Astrocyte of the hippocampus (primary cell): ENCODE data around the gene SNED1.

ENCODE experiments used
- DNase-seq: peaks from one replicate; pipeline ENCODE4 v3.0.0; 2011; ENCODE audit warnings: low read depth, low spot score

Gene SNED1

DNA sequence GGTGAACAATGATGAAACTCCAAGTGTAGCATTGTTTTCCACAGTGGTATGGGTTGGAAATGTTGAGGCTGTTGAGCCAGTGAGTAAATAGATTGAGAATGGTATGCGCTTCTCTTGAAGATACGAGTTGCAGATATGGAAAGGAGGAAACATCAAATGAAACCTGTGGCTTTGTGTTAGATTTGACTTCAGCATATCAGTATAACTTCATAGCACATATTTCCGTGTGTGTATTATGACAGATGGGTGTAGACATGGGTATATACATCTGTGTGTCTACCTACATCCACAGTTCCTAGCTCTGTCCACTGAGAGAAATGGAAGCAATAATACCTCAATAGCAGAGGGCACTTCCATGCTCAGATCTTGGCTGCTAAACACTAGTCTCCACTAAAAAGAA is 8.0 kb downstream of the SNED1 start:
- DNase-seq = no peak

DNA sequence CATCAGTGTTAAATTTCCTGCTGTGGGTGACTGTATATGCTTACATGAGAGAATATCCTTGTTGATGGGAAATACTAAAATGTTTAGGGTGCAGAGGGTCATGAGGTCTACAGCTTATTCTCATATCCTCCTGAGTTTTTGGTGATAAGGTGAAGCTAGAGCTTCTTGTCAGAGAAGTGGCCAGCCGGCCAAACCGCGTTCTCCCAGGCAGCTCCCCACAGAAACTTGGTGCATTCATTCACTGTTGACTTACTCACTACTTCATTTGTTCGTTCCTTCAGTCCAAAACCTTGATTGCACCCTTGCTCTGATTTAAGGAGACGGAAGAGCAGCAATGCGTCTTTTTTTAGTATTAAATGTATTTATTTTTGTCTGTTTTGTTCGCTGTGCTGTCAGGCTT is 8.7 kb downstream of the SNED1 start:
- no peak for DNase-seq

DNA sequence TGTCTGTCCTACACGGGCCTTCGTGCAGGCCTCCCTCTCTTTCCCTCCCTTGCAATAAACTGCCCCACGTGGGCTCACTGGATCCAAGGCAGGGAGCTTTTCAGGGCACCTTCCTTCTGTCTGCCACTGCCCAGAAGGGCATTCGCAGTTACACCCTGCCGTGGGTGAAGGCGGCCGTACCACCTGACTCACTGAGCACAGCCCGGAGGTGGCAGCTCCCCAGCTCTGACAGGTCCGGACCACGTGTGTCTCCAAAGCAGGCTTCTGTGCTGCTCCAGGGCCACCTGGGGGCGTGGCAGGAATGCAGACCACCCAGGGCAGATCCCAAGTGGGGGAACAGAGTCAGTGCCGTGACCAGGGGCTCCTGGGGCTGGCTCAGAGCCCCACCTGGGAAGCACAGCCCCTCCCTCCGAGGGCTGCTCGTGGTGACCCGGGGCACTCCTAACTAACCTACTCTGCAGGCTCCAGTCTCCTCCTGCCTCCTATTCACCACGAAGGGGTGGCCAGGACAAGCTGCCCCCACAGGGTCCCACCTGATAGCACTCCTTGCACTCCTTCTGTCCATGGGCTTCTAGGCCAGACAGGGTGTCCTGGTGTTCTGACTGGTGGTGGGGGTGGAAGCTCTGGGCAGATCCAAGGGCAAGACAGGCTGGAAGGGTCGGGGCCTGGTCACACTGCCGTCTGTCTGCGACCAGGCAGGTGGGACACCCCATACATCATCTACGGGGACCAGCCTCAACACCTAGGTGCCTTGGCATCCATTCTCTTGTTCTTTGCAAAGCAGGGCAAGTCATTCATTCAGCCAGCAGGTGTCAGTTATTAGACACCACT is 9.7 kb downstream of the SNED1 start:
- DNase-seq = no peak

DNA sequence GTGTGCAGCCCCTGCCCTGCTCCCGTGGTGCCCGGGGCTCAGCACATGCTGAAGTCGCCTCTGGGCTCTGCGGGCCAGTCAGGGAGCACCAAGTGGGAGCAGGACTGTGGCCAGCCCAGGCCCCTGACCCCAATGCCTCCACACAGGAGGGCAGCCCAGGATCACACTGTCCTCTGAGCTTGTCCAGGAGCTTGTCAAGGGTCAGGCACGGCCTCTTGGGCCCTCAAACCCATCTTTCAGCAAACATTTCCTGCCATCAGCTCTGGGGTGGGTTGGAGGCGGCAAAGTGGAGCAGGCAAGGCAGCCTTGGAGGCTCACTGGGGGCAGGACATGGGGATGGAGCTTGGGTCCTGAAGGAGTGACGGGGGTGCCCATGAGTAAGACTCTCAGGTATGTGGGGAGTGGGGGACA is 10.3 kb downstream of the SNED1 start:
- DNase-seq = no peak

DNA sequence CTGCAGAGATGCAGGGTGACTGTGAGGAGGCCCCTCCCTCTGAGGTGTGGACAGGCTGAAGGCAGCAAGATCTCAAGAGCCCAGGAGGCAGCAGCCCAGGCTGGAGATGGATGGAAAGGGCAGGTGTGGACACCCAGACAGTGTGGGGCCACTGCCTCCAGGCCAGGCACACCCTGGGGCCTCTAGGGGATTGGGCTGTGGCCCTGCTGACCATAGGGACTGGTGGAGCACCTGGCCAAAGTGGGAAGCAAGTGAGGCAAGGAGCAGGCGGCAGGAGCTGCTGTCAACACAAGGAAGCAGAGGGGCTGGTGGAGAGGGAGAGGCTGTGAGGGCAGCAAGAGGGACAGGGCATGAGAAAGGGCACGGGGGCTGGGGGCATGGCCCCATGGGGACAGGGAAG is 10.8 kb downstream of the SNED1 start:
- DNase-seq = no peak

DNA sequence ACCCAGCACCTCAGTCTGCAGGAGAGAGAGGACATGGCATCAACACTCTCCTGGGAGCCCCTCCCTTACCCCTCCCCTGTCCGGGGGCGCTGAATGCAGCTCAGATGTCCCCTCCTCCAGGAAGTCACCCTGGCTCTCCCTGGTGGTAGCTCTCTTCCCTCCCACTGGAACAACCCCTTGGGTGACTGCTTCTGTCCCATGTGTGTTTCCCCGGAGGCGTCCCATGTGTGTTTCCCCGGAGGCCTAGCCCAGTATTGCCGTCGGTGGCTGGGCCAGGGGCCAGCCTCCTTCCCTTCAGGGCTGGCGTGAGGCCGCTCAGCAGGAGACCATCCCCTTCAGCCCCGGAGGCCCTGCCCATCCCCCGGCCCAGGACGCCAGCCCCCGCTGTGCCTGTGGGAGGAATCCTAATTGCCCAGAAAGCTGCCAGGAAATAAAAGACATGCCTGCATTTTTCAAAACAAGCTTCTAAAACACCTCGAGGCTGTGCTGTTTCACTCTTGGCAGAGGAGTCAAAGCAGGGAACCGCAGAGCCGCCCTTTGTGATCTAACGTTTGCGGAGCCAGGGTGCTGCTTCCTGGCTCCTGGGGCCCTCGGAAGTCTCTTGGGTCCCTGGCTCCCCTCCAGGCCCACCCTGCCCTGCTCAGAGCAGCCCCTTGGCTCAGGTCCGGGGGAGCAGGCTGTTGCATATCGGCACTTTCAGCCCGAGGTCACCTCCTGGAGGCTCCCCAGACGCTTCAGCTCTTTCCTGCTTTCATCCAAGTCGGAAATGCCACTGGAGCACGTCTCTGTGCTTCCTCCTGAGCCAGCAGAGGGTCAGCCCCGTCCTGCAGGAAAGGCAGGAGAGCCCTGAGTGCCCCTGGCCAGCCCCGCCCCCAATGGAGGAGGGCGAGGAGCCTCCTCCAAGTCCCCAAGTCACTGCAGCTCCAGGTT is 11.4 kb downstream of the SNED1 start:
- DNase-seq = peak; percentile 97

DNA sequence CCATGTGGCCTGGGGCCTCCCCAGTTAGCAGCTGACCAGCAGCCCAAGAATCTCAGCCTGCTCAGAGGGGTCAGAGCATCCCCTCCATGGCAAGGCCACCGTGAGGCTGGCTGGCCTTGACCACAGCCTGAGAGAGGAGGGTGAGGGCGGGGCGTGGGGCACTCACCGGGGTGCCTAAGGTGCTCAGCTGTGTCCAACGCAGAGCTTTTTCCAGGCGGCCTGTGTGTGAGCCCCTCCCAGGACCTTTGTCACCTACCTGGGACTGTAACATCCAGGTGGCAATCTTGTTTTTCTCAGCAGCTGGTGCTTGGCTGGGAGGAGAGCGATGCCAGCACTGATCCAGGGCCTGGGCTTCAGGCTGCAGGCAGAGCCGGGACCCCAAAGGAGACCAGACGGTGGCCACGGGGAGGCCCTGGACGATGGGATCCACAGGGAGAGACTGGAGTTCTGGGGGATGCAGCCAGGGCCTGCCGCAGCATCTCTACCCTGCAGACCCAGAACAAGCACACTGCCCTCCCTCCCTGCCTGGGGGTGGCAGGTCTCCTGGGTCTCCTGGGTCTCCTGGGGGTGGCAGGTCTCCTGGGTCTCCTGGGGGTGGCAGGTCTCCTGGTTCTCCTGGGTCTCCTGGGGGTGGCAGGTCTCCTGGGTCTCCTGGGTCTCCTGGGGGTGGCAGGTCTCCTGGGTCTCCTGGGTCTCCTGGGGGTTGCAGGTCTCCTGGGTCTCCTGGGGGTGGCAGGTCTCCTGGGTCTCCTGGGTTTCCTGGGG is 12.3 kb downstream of the SNED1 start:
- DNase-seq = no peak

DNA sequence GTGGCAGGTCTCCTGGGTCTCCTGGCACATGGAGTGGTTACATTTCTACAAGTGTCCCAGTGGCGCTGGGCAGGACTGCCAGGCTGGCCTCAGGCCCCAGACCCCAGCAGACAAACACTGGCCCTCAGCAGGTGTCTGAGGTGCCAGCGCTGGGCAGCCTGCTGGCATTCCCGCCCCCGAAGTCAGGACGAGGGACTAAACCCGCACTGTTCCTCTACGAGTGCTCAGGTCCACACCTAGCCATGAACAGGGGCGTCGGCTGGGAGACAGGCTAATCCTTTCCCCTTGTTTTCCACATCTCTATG is 12.8 kb downstream of the SNED1 start:
- no peak for DNase-seq

DNA sequence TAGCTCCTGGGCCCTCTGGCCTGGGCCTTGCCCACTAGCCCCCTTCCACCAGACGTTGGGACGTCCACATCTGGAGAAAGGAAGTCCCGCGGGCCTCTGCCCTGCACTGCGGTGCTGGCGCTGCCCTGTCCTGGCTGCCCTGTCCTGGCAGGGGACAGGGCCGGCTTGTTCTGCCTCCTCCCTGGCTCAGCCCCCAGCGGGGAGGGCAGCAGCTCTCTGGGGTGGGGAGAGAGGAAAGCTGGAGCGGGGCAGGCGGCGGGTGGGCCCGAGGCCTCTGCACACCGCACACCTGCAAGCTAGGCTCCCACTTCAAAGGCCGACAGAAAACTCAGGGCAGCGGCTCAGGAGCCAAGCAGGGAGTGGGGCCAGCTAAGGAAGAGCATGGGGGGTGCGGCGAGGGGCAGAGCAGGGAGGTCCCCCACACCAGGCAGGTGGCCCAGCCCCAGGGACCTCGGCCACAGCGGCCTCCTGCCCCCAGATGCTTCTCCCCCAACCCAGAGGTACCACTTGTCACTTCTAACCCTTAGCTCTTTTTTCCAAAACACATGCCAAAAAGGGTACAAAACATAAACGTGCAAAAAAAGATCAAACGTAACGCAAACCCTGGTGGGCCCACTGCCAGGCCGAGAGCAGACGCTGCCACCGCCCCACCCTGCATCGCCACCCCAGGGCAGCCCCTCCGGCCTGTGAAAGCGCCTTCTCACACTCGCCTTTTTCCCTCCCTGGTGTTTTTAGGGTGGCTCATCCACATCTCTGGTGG is 13.5 kb downstream of the SNED1 start:
- DNase-seq = no peak

DNA sequence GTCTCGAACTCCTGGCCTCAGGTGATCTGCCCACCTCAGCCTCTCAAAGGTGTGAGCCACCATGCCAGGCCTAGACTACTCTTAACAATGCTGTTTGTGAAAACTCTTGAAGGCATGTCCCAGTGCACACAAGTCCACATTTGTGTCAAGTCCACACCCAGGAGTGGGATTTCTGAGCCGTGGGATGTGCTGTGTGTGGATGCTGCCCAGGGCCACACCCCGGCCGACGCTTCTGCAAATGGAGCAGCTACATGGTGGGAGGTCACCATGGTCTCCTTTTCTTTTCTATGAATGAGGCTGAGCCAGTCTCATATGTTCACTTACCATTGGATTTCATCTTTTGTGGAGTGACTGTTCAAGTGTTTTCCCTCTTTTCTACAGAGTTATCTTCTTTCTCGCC is 15.8 kb downstream of the SNED1 start:
- no peak for DNase-seq

DNA sequence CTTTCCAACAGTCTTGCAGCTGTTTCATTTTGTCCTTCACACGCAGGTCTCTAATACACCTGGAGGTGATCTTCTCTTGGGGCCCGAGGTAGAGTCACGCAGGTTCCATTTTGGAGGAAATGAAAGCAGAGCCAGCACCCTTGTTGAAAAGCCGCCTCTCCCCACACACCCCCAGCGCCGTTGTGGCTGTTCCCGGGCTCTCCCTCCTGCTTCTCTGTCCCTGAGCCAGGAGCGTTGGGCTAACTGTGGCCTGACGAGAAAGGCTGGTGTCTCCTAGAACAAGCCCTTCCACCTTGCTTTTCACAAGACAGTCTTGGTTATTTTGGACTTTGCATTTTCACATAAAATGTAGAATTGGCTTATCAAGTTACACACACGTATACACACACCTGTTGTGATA is 16.3 kb downstream of the SNED1 start:
- DNase-seq = no peak

DNA sequence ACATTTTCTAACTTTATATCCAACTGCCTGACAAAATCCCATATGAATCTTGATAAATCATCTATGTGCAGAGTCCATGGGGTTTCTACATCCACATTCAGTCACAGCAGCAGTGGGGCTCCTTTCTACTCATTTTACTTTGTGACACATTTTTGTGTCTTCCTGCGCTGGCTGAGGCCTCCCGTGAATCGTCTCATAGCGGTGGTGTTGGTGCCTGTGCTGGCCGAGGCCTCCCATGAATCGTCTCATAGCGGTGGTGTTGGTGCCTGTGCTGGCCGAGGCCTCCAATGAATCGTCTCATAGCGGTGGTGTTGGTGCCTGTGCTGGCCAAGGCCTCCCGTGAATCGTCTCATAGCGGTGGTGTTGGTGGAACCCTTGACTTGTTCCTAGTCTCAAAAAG is 17.0 kb downstream of the SNED1 start:
- no peak for DNase-seq

DNA sequence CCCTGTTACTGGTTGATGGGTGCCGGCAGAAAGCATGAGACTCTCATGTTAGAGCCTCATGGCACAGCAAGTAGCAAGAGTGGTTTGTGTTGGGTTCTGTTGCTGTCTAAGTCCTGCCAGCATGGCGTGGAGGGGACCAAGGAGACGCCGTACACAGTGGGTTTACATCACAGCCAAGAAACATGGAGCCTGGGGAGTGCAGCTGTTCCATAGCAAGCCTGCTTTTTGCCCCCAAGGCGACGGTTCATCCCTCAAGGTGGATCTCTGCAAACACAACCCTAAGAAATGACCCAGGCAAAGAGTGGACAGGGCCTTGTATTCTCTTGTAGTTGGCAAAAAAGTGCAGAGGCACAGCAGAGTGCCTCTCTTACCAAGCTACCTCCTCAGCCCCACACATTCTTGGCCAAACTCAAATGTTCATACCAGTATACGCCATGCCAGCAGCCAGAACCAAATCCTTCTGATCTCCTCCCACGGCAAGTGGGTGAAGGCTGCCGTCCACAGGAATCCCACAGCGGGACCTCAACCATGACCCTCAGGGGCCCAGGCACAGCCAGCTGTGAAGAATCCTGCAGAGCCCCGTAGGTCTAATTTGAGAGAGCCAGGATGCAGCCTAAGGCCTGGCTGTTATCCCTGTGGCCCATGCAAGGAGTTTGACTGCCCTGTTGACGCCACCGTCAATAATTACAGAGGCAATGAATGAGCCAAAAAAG is 19.0 kb downstream of the SNED1 start:
- DNase-seq = no peak

DNA sequence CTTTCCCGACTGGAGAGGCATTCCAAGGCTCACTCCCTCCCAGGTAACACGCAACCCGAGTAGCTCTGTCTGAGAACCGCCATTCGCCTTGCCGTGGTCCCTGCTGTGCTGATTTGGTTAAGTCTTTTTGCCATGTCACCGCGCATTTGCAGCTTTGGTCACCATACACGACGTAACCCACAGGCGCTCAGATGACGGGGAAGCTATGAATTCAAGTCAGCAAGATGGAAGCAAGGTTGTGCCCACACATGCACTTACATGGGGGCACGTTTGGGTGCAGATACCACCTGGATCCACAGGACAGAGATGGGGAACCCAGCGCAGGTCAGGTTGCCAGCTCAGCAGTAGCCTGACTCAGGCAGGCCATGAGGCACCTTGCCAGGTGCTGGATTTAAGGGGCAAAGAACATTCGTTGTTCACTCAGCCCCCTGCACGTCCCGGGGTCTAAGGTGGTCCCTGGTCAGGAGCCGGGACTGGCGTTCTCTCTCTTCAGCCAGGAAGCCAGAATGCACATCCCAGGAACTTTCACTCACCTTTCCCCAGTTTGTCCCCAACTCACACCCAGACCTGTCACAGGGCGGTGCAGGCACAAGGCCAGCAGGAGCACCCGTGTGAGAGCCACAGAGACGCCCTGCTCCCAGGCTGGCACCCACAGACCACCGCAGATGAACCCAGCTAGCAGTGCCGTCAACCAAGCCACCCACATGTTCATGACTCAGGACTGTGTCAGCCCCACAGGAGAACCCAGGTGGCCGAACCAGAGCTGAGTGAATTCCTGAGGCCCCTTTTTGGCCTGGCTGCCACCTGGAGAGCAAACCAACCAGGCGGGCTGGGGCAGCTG is 19.9 kb downstream of the SNED1 start:
- DNase-seq = no peak

DNA sequence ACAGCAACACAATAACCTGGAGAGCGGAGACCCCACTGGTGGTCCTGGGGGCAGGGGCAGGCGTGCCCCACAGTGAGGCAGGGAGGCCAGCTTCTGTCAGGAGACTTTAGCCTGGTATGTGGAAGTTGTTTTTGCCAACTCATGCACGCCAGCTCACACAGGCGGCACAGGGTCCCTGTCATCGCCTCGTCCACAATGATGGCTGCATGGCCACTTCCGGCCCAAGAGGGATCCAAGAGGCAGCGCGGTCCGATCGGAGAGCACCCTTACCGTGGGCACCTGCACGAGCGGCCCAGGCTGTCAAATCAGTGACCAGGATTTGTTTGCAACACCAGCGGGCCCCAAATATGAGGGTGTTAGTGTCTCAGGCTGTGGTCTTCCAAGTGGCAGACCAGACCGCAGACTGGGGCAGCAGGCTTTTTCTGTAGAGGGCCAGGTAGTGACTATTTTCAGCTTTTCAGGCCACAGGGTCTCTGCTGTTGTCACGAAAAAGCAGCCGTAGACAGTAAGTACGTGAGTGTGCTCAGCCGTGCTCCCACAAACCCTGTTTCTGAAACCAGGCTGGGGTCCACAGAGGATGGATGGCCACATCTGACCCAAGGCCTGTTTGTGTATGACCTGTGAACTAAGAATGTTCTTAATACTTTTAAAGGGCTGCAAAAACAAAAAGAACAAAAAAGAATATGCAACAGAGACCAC is 21.2 kb downstream of the SNED1 start:
- DNase-seq = no peak

DNA sequence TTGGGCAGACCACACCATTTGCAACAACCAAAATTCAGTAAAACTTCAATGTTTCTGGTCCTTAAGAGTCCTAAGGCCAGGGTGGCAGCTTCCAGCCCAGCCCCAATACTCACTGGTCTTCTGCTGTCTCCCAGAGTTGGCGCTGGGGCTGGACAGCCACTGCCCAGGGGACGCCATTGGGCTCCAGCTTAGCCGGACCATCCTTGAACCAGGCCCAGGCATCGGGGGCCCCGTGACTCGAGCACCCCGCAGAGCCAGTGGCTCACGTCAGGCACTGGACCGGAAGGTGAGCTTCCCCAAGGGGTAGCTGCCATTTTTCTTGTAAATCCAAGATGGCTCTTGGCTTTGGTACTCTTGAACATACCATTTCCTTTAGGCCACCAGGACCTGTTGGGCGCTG is 21.8 kb downstream of the SNED1 start:
- DNase-seq = no peak

DNA sequence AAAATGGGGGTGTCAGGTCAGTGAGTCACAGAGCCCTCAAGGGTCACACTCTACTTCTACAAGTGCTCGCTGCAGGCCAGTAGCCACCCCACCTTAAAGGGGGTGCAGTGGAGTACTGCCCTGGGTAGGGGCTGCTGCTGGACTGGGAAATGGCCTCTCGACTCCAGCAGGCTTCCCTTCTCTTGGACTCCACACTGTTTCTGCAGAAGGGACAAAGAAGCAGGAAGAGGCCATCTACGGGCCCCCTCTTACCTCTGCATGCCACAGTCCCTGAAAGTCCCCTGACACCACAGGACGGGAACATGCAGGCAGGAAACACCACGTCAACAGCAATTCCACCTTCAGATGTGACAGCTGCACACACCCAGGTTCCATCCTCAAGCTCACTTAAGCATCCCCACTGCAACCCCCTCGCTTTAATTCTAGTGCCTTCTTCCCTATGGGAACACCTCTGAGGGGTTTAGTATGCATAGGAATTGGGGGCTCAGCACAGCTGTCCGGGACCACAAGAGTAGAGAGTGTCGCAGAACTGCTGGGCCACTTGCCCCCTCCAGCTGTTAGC is 22.3 kb downstream of the SNED1 start:
- DNase-seq = no peak

DNA sequence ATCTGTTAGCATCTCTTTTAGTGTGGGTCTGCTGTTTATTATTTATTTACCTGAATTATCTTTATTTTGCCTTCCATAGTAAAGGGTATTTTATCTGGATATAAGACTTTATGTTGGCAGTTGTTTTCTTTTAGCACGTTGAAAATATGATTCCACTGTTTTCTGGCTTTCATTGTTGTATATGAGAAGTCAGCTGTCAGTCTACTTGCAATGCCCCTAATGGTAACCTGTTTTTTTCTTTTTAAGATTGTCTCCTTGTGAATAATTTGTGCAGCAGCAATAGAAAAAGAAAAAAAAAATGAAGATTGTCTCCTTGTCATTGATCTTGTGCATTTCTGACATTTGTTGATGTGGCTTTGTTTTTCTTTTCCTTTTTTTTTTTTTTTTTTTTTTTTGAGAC is 27.2 kb downstream of the SNED1 start:
- DNase-seq = no peak
